Inflammatory macrophage treated with lipopolysaccharide for 1 hour (primary cell): ENCODE measurements around the gene LIMD2.
A peak's percentile ranks its signal among the peaks of the same experiment; 100 is the strongest.

Experiments used
- DNase-seq, 2 donors: peaks; one replicate each; pipeline ENCODE4 v3.0.0-alpha.2; 2020 to 2022

The LIMD2 gene

GRCh38 chr17:63700528-63701455, 867 bp upstream of the LIMD2 start:
- peak; percentile 51 to 71 for DNase-seq

- DNase-seq: peak; percentile 52 to 61
Observed at GRCh38 chr17:63698886-63699637, 863 bp downstream of the LIMD2 start.

DNA sequence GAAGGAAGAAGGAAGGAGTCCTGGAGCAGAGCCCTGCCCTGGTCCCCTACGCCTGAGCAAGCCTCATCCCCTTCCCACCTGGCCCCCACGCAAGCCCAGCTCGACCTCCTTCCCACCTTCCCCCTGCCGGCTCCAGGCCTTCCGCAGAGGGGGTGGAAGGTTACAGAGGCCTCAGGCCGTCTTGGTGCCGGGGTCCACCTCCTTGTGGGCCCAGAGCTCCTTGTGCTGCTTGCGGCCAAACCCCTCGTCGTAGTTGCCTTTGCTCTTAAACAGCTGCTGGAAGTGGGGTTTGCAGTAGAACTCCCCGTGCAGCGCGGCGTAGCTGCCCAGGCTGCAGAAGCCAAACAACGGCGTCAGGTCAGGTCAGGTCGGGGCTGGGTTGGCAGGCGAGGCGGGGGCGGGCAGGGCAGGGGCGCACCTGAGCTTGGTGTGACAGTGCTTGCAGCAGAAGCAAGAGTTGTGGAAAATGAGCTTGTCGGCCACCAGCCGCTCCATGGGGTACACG, 1.5 kb downstream of the LIMD2 start:
- no peak for DNase-seq

DNA sequence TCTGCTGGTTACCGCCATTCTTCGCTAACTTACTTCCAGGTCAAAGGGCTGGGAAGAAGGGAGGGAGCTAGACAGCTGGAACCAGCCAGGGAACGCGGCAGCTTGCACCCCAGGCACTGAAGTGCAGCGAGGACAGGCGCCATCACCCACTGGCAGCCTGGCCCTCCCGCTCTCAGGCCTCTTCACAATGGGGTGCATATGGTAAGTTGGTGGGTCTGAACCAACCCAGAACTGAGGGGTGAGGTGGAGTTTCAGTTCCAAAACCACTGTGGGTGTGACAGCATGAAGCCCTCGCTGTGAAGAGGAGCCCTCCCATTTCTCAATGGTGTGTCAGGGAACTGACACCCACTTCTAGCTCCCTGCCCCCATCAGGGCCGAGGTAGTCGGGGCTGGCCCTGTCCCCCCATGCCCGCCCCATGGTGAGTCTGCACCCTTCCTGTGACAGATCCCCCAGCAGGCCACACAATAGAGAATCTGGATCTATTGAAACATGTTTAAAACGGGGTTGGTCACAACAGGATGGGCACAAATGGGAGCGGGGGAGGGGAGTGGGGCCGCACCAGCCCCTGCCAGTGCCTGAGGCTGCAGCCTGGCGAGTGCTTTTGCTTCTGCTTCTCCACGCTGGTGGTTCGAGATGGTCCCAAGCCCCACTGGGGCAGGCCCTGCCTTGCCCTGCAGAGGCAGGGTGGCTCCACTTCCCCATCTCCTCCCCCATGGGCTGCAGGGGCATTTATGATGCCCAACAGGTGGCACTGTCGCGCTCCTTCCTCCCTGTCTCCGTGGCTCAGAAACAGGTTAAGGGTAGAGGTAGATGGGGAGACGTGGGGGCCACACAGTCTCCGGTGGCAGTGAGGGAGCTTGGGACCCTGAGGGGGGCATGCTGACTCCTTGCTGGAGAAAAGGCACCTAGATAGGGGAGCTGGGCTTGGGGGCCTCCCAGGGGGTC, 2.3 kb downstream of the LIMD2 start:
- DNase-seq: peak; percentile 70 to 77

GRCh38 chr17:63696381-63696961, 3.5 kb downstream of the LIMD2 start:
- DNase-seq: peak; percentile 23 to 25

- no peak for DNase-seq
Observed at GRCh38 chr17:63695889-63696288, 4.0 kb downstream of the LIMD2 start.

DNA sequence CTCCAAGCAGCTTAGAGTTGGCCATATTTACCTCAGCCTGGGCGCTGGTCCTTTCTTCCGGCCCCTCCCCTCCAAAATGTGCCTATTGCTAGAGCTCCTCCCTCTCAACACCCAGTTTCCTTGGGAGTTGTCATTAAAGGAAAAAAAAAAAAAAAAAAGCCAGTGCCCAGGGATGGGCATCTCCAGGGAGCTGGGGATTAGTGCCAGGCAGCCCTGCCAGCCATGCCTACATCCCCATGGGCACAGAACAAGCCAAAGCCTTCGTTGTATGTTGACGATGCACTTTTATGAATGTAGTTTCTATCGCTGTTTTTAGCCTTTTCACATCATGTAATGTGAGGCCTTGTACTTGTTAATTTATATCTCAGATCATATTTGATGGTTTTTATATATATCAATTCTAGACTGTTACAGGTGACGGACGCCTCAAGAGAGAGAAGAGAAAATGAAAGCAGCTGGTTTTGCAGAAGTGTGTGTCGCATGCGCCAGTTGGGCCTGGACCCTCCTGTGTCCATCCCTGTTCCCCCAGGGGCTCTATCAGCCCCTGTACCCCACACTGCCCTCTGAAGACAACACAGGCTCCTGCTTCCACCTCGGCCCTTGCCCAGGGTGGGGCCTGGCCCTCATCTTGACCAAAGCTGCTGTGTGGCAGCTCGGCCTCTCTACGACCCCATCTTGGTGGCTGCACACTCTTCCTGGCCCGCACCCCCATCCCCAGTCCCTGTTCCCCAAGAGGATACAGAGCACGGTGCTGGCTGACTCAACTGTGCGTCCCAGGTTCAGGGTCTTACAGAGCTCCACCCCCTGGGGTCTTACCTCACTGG, 4.8 kb downstream of the LIMD2 start:
- no peak for DNase-seq

GRCh38 chr17:63694229-63694949, 5.5 kb downstream of the LIMD2 start:
- no peak for DNase-seq

- no peak for DNase-seq
Observed at GRCh38 chr17:63693411-63694113, 6.4 kb downstream of the LIMD2 start.

DNA sequence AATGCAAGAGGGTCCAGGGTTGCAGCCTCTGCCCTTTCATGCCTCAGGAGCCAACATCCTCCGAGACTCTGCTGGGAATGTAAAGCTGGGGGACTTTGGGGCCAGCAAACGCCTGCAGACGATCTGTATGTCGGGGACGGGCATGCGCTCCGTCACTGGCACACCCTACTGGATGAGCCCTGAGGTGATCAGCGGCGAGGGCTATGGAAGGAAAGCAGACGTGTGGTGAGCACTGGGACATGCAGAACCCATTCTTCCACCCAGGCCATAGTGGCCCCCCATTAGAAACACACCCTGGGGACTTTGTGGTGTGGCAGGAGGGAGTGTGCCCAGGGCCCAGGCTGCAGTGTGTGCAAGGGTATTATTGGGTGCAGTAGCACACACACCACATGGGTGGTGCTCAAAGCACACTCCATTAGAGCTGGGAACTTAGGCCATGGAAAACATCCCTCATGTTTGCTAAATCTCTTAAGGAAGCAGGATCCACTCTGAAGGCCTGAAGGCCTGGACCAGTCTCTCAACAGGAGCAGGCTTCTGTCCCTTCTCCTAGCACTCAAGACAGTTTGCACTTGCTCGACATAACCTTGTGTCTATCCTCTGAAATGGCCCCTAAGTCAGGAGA, 7.6 kb downstream of the LIMD2 start:
- no peak for DNase-seq

GRCh38 chr17:63689479-63689878, 10.4 kb downstream of the LIMD2 start:
- no peak for DNase-seq

- DNase-seq: no peak
Observed at GRCh38 chr17:63688396-63689020, 11.4 kb downstream of the LIMD2 start.

DNA sequence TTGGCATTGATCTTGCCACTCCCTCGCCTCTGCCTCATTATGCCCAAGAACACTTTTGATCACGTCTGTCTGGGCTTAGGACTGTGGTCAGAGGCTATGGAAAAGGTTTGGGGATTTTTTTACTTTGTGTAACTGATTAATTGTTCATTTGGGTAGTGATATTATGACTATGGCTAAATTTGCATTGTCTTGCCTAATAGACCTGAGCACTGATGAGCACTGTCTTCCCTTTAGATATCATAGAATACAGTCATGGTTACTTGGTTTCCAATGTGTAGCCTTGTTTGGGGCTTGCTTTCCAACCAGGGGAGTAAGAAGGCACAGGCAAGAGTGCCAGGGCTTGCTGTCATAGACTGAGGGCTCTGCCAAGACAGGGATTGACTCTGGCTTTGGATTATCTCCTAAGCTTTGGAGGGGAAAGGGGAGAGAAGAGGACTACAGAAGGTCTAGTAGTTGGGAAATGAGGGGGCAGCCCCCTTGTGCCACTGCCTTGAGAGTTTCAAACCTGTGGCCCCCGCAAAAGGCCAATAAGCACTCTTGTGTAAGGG, 13.7 kb downstream of the LIMD2 start:
- DNase-seq: no peak

- no peak for DNase-seq
Observed at GRCh38 chr17:63685578-63685977, 14.3 kb downstream of the LIMD2 start.

DNA sequence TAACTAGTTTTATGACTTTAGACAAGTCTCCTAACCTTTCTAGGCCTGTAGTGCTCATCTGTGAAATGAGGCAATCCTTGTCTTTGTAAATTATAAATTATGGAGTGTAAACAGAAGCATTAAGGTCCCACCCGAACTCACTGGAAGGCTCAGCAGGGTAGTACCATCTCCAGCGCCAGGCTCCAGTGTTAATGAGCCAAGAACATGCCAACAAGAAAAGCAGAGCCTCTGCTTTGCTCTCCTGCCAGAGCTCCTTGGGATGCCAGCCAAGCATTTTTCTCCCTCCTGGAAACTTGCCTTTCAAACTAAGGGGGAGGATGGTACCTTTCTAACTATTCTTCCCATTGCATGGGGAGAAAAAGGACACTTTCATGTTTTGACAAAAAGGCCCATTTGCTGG, 14.9 kb downstream of the LIMD2 start:
- no peak for DNase-seq

DNA sequence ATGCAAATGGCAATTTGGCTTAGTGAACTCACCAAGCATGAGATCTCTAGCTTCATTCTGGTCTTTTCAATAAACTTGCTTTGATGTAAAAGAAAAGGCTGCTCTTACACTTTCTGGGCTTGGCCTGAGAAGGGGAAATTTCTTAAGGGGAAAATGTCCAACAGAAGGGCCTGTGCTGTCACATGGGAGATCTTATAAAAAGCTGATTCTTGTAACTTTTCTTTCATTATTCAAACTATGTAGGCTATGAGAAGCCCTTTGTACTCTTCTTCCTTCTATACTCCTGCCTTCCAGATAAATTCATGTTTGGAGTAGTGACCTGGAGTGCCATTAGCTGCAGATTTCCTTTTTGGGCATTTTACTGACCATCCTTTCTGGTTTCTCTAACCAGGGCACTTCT, 16.9 kb downstream of the LIMD2 start:
- DNase-seq: no peak

- peak; percentile 4 to 5 for DNase-seq
Observed at GRCh38 chr17:63682441-63682840, 17.5 kb downstream of the LIMD2 start.

GRCh38 chr17:63681530-63681929, 18.4 kb downstream of the LIMD2 start:
- DNase-seq: no peak

GRCh38 chr17:63680700-63681099, 19.2 kb downstream of the LIMD2 start:
- DNase-seq: no peak
